HEK293 (cell line): ENCODE data around the gene COMMD2.

Source experiments
- CTCF ChIA-PET: fragments of 350-600 bp; formaldehyde crosslinking; extraction: SDS; loops from one replicate; lab custom pipeline; 2021; ENCODE audit warnings: antibody characterized with exemption; lab: Yijun Ruan, JAX
- POLR2A ChIA-PET: fragments of 300-600 bp; formaldehyde crosslinking; extraction: SDS; loops from one replicate; lab custom pipeline; 2020; ENCODE audit warnings: antibody characterized with exemption, inconsistent platforms; lab: Yijun Ruan, JAX
- H3K27ac ChIP-seq: fragments of 200-500 bp; sonication (Bioruptor generic); 2 replicates; pipeline ENCODE4 v1.5.1; 2014; ENCODE audit warnings: low read depth, low read length, control low read depth, inconsistent platforms; ENCODE audit errors: extremely low read depth
- H3K36me3 ChIP-seq, 2 experiments: fragments of 200-500 bp in 1 of 2; sonication (Bioruptor generic) in 1 of 2; 1 replicate in 1 of 2; 2 replicates in 1 of 2; pipeline ENCODE4 v1.5.1; 2014 to 2017; ENCODE audit warnings: inconsistent platforms in 2 of 2, low read length in 2 of 2; ENCODE audit not compliant: control insufficient read depth in 2 of 2, insufficient read depth in 1 of 2
- H3K4me1 ChIP-seq: fragments of 200-500 bp; sonication (Bioruptor generic); 2 replicates; pipeline ENCODE4 v1.5.1; 2014; ENCODE audit warnings: mild to moderate bottlenecking, low read length, inconsistent platforms; ENCODE audit not compliant: control insufficient read depth, insufficient read depth
- H3K4me3 ChIP-seq: 2 replicates; pipeline ENCODE4 v1.5.1; 2011; ENCODE audit warnings: low read depth, mild to moderate bottlenecking, control low read depth, low read length, moderate library complexity
- H3K9me3 ChIP-seq: fragments of 200-500 bp; sonication (Bioruptor generic); 2 replicates; pipeline ENCODE4 v1.5.1; 2014; ENCODE audit warnings: low read depth, low read length, inconsistent platforms; ENCODE audit not compliant: control insufficient read depth, insufficient read depth
- ELK4 ChIP-seq: IDR thresholded peaks from 2 replicates; pipeline ENCODE4 v1.6.1; 2011; ENCODE audit warnings: mild to moderate bottlenecking, low read depth, low read length, borderline replicate concordance
- HOXA7 ChIP-seq: sonication (generic); formaldehyde crosslinking; IDR thresholded peaks from 2 replicates; pipeline ENCODE4 v1.8.1; 2022; ENCODE audit warnings: missing genetic modification reagents, borderline replicate concordance
- MYNN ChIP-seq: fragments of 450-650 bp; formaldehyde crosslinking; IDR thresholded peaks from 2 replicates; pipeline ENCODE4 v1.5.1; 2016; ENCODE audit warnings: missing biosample characterization, missing genetic modification characterization, borderline replicate concordance
- OVOL3 ChIP-seq: fragments of 450-650 bp; formaldehyde crosslinking; IDR thresholded peaks from 2 replicates; pipeline ENCODE4 v1.5.1; 2016; ENCODE audit warnings: missing biosample characterization, missing genetic modification characterization
- PBX3 ChIP-seq: sonication (generic); formaldehyde crosslinking; IDR thresholded peaks from 2 replicates; pipeline ENCODE4 v1.8.1; 2022; ENCODE audit warnings: mild to moderate bottlenecking, moderate library complexity, missing genetic modification reagents
- PRDM6 ChIP-seq: fragments of 450-650 bp; formaldehyde crosslinking; IDR thresholded peaks from 2 replicates; pipeline ENCODE4 v1.5.1; 2017; ENCODE audit warnings: missing biosample characterization, missing genetic modification characterization
- RBAK ChIP-seq: fragments of 450-650 bp; formaldehyde crosslinking; IDR thresholded peaks from 2 replicates; pipeline ENCODE4 v1.5.1; 2016; ENCODE audit warnings: missing biosample characterization, missing genetic modification characterization
- YY1 ChIP-seq: fragments of 450-650 bp; formaldehyde crosslinking; IDR thresholded peaks from 2 replicates; pipeline ENCODE4 v1.5.1; 2018; ENCODE audit warnings: missing biosample characterization, missing genetic modification characterization
- YY2 ChIP-seq: fragments of 450-650 bp; formaldehyde crosslinking; IDR thresholded peaks from 2 replicates; pipeline ENCODE4 v1.5.1; 2016; ENCODE audit warnings: missing biosample characterization, missing genetic modification characterization
- ZBTB10 ChIP-seq: fragments of 450-650 bp; formaldehyde crosslinking; IDR thresholded peaks from 2 replicates; pipeline ENCODE4 v1.5.1; 2016; ENCODE audit warnings: missing biosample characterization, missing genetic modification characterization
- ZNF132 ChIP-seq: fragments of 450-650 bp; formaldehyde crosslinking; IDR thresholded peaks from 2 replicates; pipeline ENCODE4 v1.5.1; 2017; ENCODE audit warnings: missing biosample characterization, missing genetic modification characterization, borderline replicate concordance
- ZNF174 ChIP-seq: fragments of 450-650 bp; formaldehyde crosslinking; IDR thresholded peaks from 2 replicates; pipeline ENCODE4 v1.5.0; 2017; ENCODE audit warnings: missing biosample characterization, mild to moderate bottlenecking, missing genetic modification characterization
- ZNF175 ChIP-seq: fragments of 450-650 bp; formaldehyde crosslinking; IDR thresholded peaks from 2 replicates; pipeline ENCODE4 v1.5.1; 2016; ENCODE audit warnings: missing biosample characterization, missing genetic modification characterization
- ZNF223 ChIP-seq: fragments of 450-650 bp; formaldehyde crosslinking; IDR thresholded peaks from 2 replicates; pipeline ENCODE4 v1.5.1; 2016; ENCODE audit warnings: missing biosample characterization, missing genetic modification characterization
- ZNF23 ChIP-seq: fragments of 450-650 bp; formaldehyde crosslinking; IDR thresholded peaks from 2 replicates; pipeline ENCODE4 v1.5.1; 2016; ENCODE audit warnings: missing biosample characterization, missing genetic modification characterization, borderline replicate concordance
- ZNF24 ChIP-seq: fragments of 450-650 bp; formaldehyde crosslinking; IDR thresholded peaks from 2 replicates; pipeline ENCODE4 v1.5.1; 2016; ENCODE audit warnings: missing biosample characterization, missing genetic modification characterization
- ZNF280C ChIP-seq: fragments of 450-650 bp; formaldehyde crosslinking; IDR thresholded peaks from 2 replicates; pipeline ENCODE4 v1.5.1; 2016; ENCODE audit warnings: missing biosample characterization, missing genetic modification characterization
- ZNF324 ChIP-seq: fragments of 450-650 bp; formaldehyde crosslinking; IDR thresholded peaks from 2 replicates; pipeline ENCODE4 v1.5.1; 2016; ENCODE audit warnings: missing biosample characterization, missing genetic modification characterization
- ZNF426 ChIP-seq: fragments of 450-650 bp; formaldehyde crosslinking; IDR thresholded peaks from 2 replicates; pipeline ENCODE4 v1.5.1; 2017; ENCODE audit warnings: missing biosample characterization, missing genetic modification characterization, mild to moderate bottlenecking, inconsistent platforms, moderate library complexity
- ZNF433 ChIP-seq: fragments of 450-650 bp; formaldehyde crosslinking; IDR thresholded peaks from 2 replicates; pipeline ENCODE4 v1.5.1; 2016; ENCODE audit warnings: missing biosample characterization, missing genetic modification characterization, low read depth
- ZNF473 ChIP-seq: fragments of 450-650 bp; formaldehyde crosslinking; IDR thresholded peaks from 2 replicates; pipeline ENCODE4 v1.5.1; 2017; ENCODE audit warnings: missing biosample characterization, missing genetic modification characterization
- ZNF548 ChIP-seq: fragments of 450-650 bp; formaldehyde crosslinking; IDR thresholded peaks from 2 replicates; pipeline ENCODE4 v1.5.1; 2016; ENCODE audit warnings: missing biosample characterization, missing genetic modification characterization
- ZNF600 ChIP-seq: fragments of 450-650 bp; formaldehyde crosslinking; IDR thresholded peaks from 2 replicates; pipeline ENCODE4 v1.5.1; 2016; ENCODE audit warnings: missing biosample characterization, missing genetic modification characterization
- ZNF658 ChIP-seq: fragments of 450-650 bp; formaldehyde crosslinking; IDR thresholded peaks from 2 replicates; pipeline ENCODE4; 2016; ENCODE audit warnings: missing biosample characterization, missing genetic modification characterization
- ZXDB ChIP-seq: fragments of 450-650 bp; formaldehyde crosslinking; IDR thresholded peaks from 2 replicates; pipeline ENCODE4 v1.5.1; 2016; ENCODE audit warnings: missing biosample characterization, missing genetic modification characterization

COMMD2 gene

GRCh38 chr3:149705416-149705815 is 46.9 kb downstream of the COMMD2 start:
- TF ChIP-seq PRDM6 (tag by site-specific recombination) = no peak
- TF ChIP-seq PBX3 (CRISPR knock-in tag) = no peak
- TF ChIP-seq ZNF658 (tag by site-specific recombination) = no peak
- no peak for TF ChIP-seq ZNF132 (tag by site-specific recombination)
- TF ChIP-seq ZNF24 = no peak
- no peak for TF ChIP-seq RBAK (tag by site-specific recombination)
- no peak for TF ChIP-seq ZNF433
- ChIA-PET CTCF (interaction anchor here (0.6 to 1.8 kb wide), 4 partner anchors 12 to 195 kb away, joined by 3 to 12 read pairs (median 4); no protein-coding TSS in a partner anchor), POLR2A (no interaction called here)
- H3K4me3 ChIP-seq = no peak overlapping the region
- H3K4me1 ChIP-seq = no peaks in the 10 kb centered on the region
- H3K9me3 ChIP-seq = no peaks in the 10 kb centered on the region
- no peak overlapping the region for H3K27ac ChIP-seq
- no peaks in the 10 kb centered on the region for H3K36me3 ChIP-seq

GRCh38 chr3:149703466-149703865 is 48.8 kb downstream of the COMMD2 start:
- TF ChIP-seq HOXA7 (CRISPR knock-in tag) = no peak
- TF ChIP-seq ZNF600 = no peak
- no peak for TF ChIP-seq ZNF548 (tag by site-specific recombination)
- TF ChIP-seq ZNF174 (tag by site-specific recombination) = no peak
- no peak for TF ChIP-seq ZNF280C (tag by site-specific recombination)
- TF ChIP-seq ZNF223 (tag by site-specific recombination) = no peak
- no peak for TF ChIP-seq ZBTB10 (tag by site-specific recombination)
- no peak for TF ChIP-seq YY1 (tag by site-specific recombination)
- no peak for TF ChIP-seq ZNF175 (tag by site-specific recombination)
- TF ChIP-seq ZNF426 (tag by site-specific recombination) = no peak
- TF ChIP-seq ZNF23 (tag by site-specific recombination) = no peak
- no peak for TF ChIP-seq ZXDB
- no peak for TF ChIP-seq ELK4
- no peak for TF ChIP-seq ZNF324 (tag by site-specific recombination)
- TF ChIP-seq OVOL3 = no peak
- no peak for TF ChIP-seq ZNF473 (tag by site-specific recombination)
- no peak for TF ChIP-seq YY2 (tag by site-specific recombination)
- no peak for TF ChIP-seq MYNN (tag by site-specific recombination)
- POLR2A ChIA-PET = no interaction called here
- Histone ChIP-seq H3K36me3 (no peaks in the 10 kb centered on the region), H3K4me3 (no peak overlapping the region), H3K4me1 (no peaks in the 10 kb centered on the region), H3K9me3 (no peaks in the 10 kb centered on the region), H3K27ac (no peak overlapping the region)
- CTCF ChIA-PET = interaction anchor here (1.8 kb wide), 1 partner anchor 14 kb away, joined by 12 read pairs; no protein-coding TSS in a partner anchor
